Vagina (tissue), 2 donors: ENCODE results near the gene HNRNPA0. TPM values are rescaled to one million over a fixed set of nuclear protein-coding genes. Genes with fewer than 3 reads are reported as not detected.

ENCODE experiments used
- DNase-seq, 2 donors: peaks; one replicate each; pipeline ENCODE4 v3.0.0-alpha.2; 2017; ENCODE audit errors: extremely low spot score in 2 of 2
- H3K27ac ChIP-seq: fragments of 200-600 bp; sonication (generic); one replicate; pipeline ENCODE4 v1.5.1; 2019
- H3K27me3 ChIP-seq: fragments of 200-600 bp; sonication (generic); one replicate; pipeline ENCODE4 v1.5.1; 2019
- H3K36me3 ChIP-seq, 2 donors: fragments of 200-600 bp; sonication (generic); one replicate each; pipeline ENCODE4 v1.5.1; 2017 to 2019
- H3K4me1 ChIP-seq: fragments of 200-600 bp; sonication (generic); one replicate; pipeline ENCODE4 v1.5.1; 2019
- H3K4me3 ChIP-seq, 2 donors: fragments of 200-600 bp; sonication (generic); 1 replicate in 1 of 2; 2 replicates in 1 of 2; pipeline ENCODE4 v1.5.1; 2016 to 2019
- H3K9me3 ChIP-seq: fragments of 200-600 bp; sonication (generic); one replicate; pipeline ENCODE4 v1.5.1; 2019
- CTCF ChIP-seq, 3 experiments: fragments of 450-650 bp in 2 of 3; fragments of 200-600 bp in 1 of 3; sonication (generic) in 1 of 3; IDR thresholded peaks; one replicate each; pipeline ENCODE4 v1.5.1; 2017 to 2019; ENCODE audit warnings: antibody characterized with exemption in 3 of 3, mild to moderate bottlenecking in 2 of 3, moderate library complexity in 2 of 3
- POLR2A ChIP-seq, 2 donors: fragments of 450-650 bp; IDR thresholded peaks; one replicate each; pipeline ENCODE4 v1.6.1; 2017; ENCODE audit warnings: antibody characterized with exemption in 2 of 2, mild to moderate bottlenecking in 2 of 2, moderate library complexity in 2 of 2
- POLR2AphosphoS5 ChIP-seq, 2 donors: sonication (generic); formaldehyde crosslinking; IDR thresholded peaks; one replicate each; pipeline ENCODE4 v1.9.0; 2017; ENCODE audit warnings: antibody characterized with exemption in 2 of 2, mild to moderate bottlenecking in 2 of 2, low read depth in 1 of 2; ENCODE audit not compliant: insufficient read depth in 1 of 2
- intact Hi-C: fragments of 100-400 bp; cut with DNase I; formaldehyde crosslinking; loops from one replicate; pipeline ENCODE4 v1.15.1; 2023
- total RNA-seq: library from RNA; depleted of rRNA; stranded (reverse); fragments of >200 nt; gene quantifications from one replicate; pipeline ENCODE4 v1.2.3, GENCODE V29; 2016

Gene HNRNPA0
- total RNA-seq, 1 donor from 2014 or later, result 11.8 TPM

- Histone ChIP-seq H3K36me3 (no peaks in the 10 kb centered on the region), H3K4me3 (no peak overlapping the region), H3K4me1 (no peaks in the 10 kb centered on the region), H3K9me3 (no peaks in the 10 kb centered on the region), H3K27ac (no peak overlapping the region), H3K27me3 (no peaks in the 10 kb centered on the region)
- intact Hi-C loops, result no loop called here
- DNase-seq, result no peak
- no peak for TF ChIP-seq CTCF (IDR thresholded peaks at IDR 0.05)
- no peak for TF ChIP-seq POLR2AphosphoS5 (IDR thresholded peaks at IDR 0.05; ENCODE audit: insufficient read depth in 1 of 2, low read depth in 1 of 2)
- TF ChIP-seq POLR2A (IDR thresholded peaks at IDR 0.05), result no peak
Measured at GRCh38 chr5:137760719-137761516, 6.8 kb upstream of the HNRNPA0 start.

- Histone ChIP-seq H3K27ac (no peak overlapping the region), H3K4me1 (no peaks in the 10 kb centered on the region), H3K27me3 (no peaks in the 10 kb centered on the region), H3K9me3 (no peaks in the 10 kb centered on the region), H3K36me3 (no peaks in the 10 kb centered on the region), H3K4me3 (no peak overlapping the region)
- no peak for DNase-seq
- intact Hi-C loops, result no loop called here
- TF ChIP-seq POLR2AphosphoS5 (IDR thresholded peaks at IDR 0.05; ENCODE audit: insufficient read depth in 1 of 2, low read depth in 1 of 2) (no peak), POLR2A (IDR thresholded peaks at IDR 0.05) (no peak), CTCF (IDR thresholded peaks at IDR 0.05) (no peak)
Measured at GRCh38 chr5:137760294-137760693, 6.1 kb upstream of the HNRNPA0 start.

- TF ChIP-seq POLR2AphosphoS5 (IDR thresholded peaks at IDR 0.05; ENCODE audit: insufficient read depth in 1 of 2, low read depth in 1 of 2) (no peak), POLR2A (IDR thresholded peaks at IDR 0.05) (no peak), CTCF (IDR thresholded peaks at IDR 0.05) (no peak)
- intact Hi-C loops, result no loop called here
- H3K27me3 ChIP-seq, result no peaks in the 10 kb centered on the region
Measured at GRCh38 chr5:137758715-137759306, 4.6 kb upstream of the HNRNPA0 start.

GRCh38 chr5:137758121-137758520 is 4.0 kb upstream of the HNRNPA0 start:
- no peak overlapping the region for H3K27ac ChIP-seq
- H3K36me3 ChIP-seq, result no peaks in the 10 kb centered on the region
- TF ChIP-seq POLR2A (IDR thresholded peaks at IDR 0.05), result no peak
- no peak for TF ChIP-seq POLR2AphosphoS5 (IDR thresholded peaks at IDR 0.05; ENCODE audit: insufficient read depth in 1 of 2, low read depth in 1 of 2)
- TF ChIP-seq CTCF (IDR thresholded peaks at IDR 0.05), result no peak
- H3K27me3 ChIP-seq, result no peaks in the 10 kb centered on the region
- no peaks in the 10 kb centered on the region for H3K4me1 ChIP-seq
- DNase-seq, result no peak
- H3K9me3 ChIP-seq, result no peaks in the 10 kb centered on the region
- intact Hi-C loops, result no loop called here
- no peak overlapping the region for H3K4me3 ChIP-seq

More at GRCh38 chr5:137758715-137759306, 4.6 kb upstream of the HNRNPA0 start:
- Histone ChIP-seq H3K27ac (no peak overlapping the region), H3K4me1 (no peaks in the 10 kb centered on the region), H3K4me3 (no peak overlapping the region), H3K9me3 (no peaks in the 10 kb centered on the region), H3K36me3 (no peaks in the 10 kb centered on the region)
- no peak for DNase-seq

GRCh38 chr5:137757634-137758033 is 3.5 kb upstream of the HNRNPA0 start:
- no peak for TF ChIP-seq POLR2A (IDR thresholded peaks at IDR 0.05)
- no peak for DNase-seq
- H3K27ac ChIP-seq, result no peak overlapping the region
- intact Hi-C loops, result no loop called here
- H3K9me3 ChIP-seq, result no peaks in the 10 kb centered on the region
- peaks cover 4% of the 10 kb centered on the region for H3K4me1 ChIP-seq
- no peaks in the 10 kb centered on the region for H3K36me3 ChIP-seq
- H3K27me3 ChIP-seq, result no peaks in the 10 kb centered on the region
- no peak overlapping the region for H3K4me3 ChIP-seq
